Keratinocyte (primary cell): Measurements from ENCODE around the gene CUX1. TPM values are rescaled to one million over a fixed set of nuclear protein-coding genes. Genes with fewer than 3 reads are reported as not detected.

Experiments
- DNase-seq: peaks from one replicate; pipeline ENCODE4 v3.0.0-alpha.2; 2011; ENCODE audit warnings: low read depth, missing footprints, low spot score
- FAIRE-seq: peaks from 2 replicates; lab custom pipeline; 2011; peaks lifted over from hg19 to GRCh38; lab: Jason Lieb, UNC
- H2AFZ ChIP-seq: 2 replicates; pipeline ENCODE4 v1.6.0; 2012; ENCODE audit warnings: low read length, control low read depth, inconsistent platforms; ENCODE audit not compliant: control insufficient read depth
- H3K27ac ChIP-seq: 2 replicates; pipeline ENCODE4 v1.5.1; 2011; ENCODE audit warnings: low read length; ENCODE audit not compliant: control insufficient read depth, insufficient read depth
- H3K27me3 ChIP-seq: 3 replicates; pipeline ENCODE4 v1.6.0; 2011; ENCODE audit warnings: low read length; ENCODE audit not compliant: control insufficient read depth, insufficient read depth; ENCODE audit errors: extremely low read depth
- H3K36me3 ChIP-seq, 2 experiments: 2 replicates in 1 of 2; 3 replicates in 1 of 2; pipeline ENCODE4 v1.5.1; 2011; ENCODE audit warnings: low read length in 2 of 2, mild to moderate bottlenecking in 1 of 2; ENCODE audit not compliant: control insufficient read depth in 2 of 2, insufficient read depth in 2 of 2; ENCODE audit errors: extremely low read depth in 1 of 2
- H3K4me1 ChIP-seq: 3 replicates; pipeline ENCODE4 v1.5.1; 2011; ENCODE audit warnings: low read length; ENCODE audit not compliant: control insufficient read depth, insufficient read depth; ENCODE audit errors: extremely low read depth
- H3K4me2 ChIP-seq: 3 replicates; pipeline ENCODE4 v1.6.0; 2011; ENCODE audit warnings: low read depth, low read length; ENCODE audit not compliant: control insufficient read depth, insufficient read depth; ENCODE audit errors: extremely low read depth
- H3K4me3 ChIP-seq, 3 experiments: fragments of 200-600 bp in 1 of 3; sonication (generic) in 1 of 3; 2 replicates in 2 of 3; 3 replicates in 1 of 3; pipeline ENCODE4 v1.5.1; 2011 to 2016; ENCODE audit warnings: low read length in 3 of 3, mild to moderate bottlenecking in 3 of 3, control low read depth in 2 of 3, inconsistent platforms in 1 of 3, low read depth in 1 of 3, mixed read lengths in 1 of 3, mixed run types in 1 of 3, moderate library complexity in 1 of 3; ENCODE audit not compliant: control insufficient read depth in 2 of 3, insufficient read depth in 2 of 3; ENCODE audit errors: extremely low read depth in 1 of 3
- H3K79me2 ChIP-seq: 2 replicates; pipeline ENCODE4 v1.6.0; 2012; ENCODE audit warnings: low read length; ENCODE audit not compliant: control insufficient read depth, insufficient read depth
- H3K9ac ChIP-seq: 3 replicates; pipeline ENCODE4 v1.6.0; 2011; ENCODE audit warnings: low read length; ENCODE audit not compliant: control insufficient read depth, insufficient read depth; ENCODE audit errors: extremely low read depth
- H3K9me1 ChIP-seq: 3 replicates; pipeline ENCODE4 v1.6.0; 2011; ENCODE audit warnings: low read length; ENCODE audit not compliant: control insufficient read depth, insufficient read depth; ENCODE audit errors: extremely low read depth
- H3K9me3 ChIP-seq: 2 replicates; pipeline ENCODE4 v1.5.1; 2012; ENCODE audit warnings: low read depth, low read length; ENCODE audit not compliant: control insufficient read depth
- H4K20me1 ChIP-seq: 3 replicates; pipeline ENCODE4 v1.6.0; 2011; ENCODE audit warnings: low read length; ENCODE audit not compliant: control insufficient read depth, insufficient read depth; ENCODE audit errors: extremely low read depth
- CTCF ChIP-seq, 3 experiments: IDR thresholded peaks in 1 of 3; conservative IDR thresholded peaks in 1 of 3; optimal IDR thresholded peaks in 1 of 3; 2 replicates in 2 of 3; 3 replicates in 1 of 3; pipeline versions ENCODE3 to v1.5.1; 2011; ENCODE audit warnings: low read length in 3 of 3, mild to moderate bottlenecking in 3 of 3, moderate library complexity in 2 of 3, control low read depth in 1 of 3, inconsistent platforms in 1 of 3; ENCODE audit not compliant: insufficient read depth in 2 of 3; ENCODE audit errors: extremely low read depth in 1 of 3
- EZH2 ChIP-seq: IDR thresholded peaks from one replicate; pipeline ENCODE4 v1.6.1; 2012; ENCODE audit warnings: inconsistent platforms, mild to moderate bottlenecking, low read length, moderate library complexity
- dilution Hi-C: fragments of 300-500 bp; cut with MboI; formaldehyde crosslinking; loops from one replicate; pipeline ENCODE4 v1.7.0; 2020; ENCODE audit warnings: low sequenced_read_pairs; ENCODE audit not compliant: extremely low pct_ligation_motif_present
- polyA plus RNA-seq, 5 experiments: library from polyadenylated mRNA; depleted of rRNA in 3 of 5; stranded (reverse) in 3 of 5; stranded (forward) in 1 of 5; unstranded in 1 of 5; fragments of >200 nt; gene quantifications; 1 replicate in 1 of 5; 2 replicates in 3 of 5; 3 replicates in 1 of 5; pipeline versions ENCODE4 v1.2.1 to v1.2.3, GENCODE V29; 2011 to 2012; ENCODE audit warnings: missing spikeins in 2 of 5, low read depth in 1 of 5, low replicate concordance in 1 of 5

CUX1 gene
- polyA plus RNA-seq, 1 donor (not counting 4 experiments of a cell fraction or from before 2014, with no cell fraction given) = 18.3 TPM

- FAIRE-seq = no peak
- no peaks in the 10 kb centered on the region for H3K9me3 ChIP-seq
- H3K4me2 ChIP-seq = no peak overlapping the region
- no peak overlapping the region for H2AFZ ChIP-seq
- H4K20me1 ChIP-seq = no peaks in the 10 kb centered on the region
- H3K9me1 ChIP-seq = no peaks in the 10 kb centered on the region
- H3K79me2 ChIP-seq = no peaks in the 10 kb centered on the region
- no peak for TF ChIP-seq CTCF (optimal IDR thresholded peaks at IDR 0.05 in 1 of 3, IDR thresholded peaks at IDR 0.05 in 1 of 3, conservative IDR thresholded peaks at IDR 0.05 in 1 of 3; ENCODE audit: extremely low read depth in 1 of 3, insufficient read depth in 2 of 3, low read length in 3 of 3)
- TF ChIP-seq EZH2 = no peak
- no peak overlapping the region for H3K27ac ChIP-seq
- H3K4me1 ChIP-seq = no peaks in the 10 kb centered on the region
- dilution Hi-C loops = no loop called here
- DNase-seq = no peak
- H3K4me3 ChIP-seq = no peak overlapping the region
- H3K9ac ChIP-seq = no peak overlapping the region
- no peaks in the 10 kb centered on the region for H3K36me3 ChIP-seq
- no peaks in the 10 kb centered on the region for H3K27me3 ChIP-seq
These were observed 202.0 kb downstream of the CUX1 start for GRCh38 chr7:102019461-102019860.

GRCh38 chr7:102021841-102022618, 204.6 kb downstream of the CUX1 start:
- Histone ChIP-seq H3K27me3 (no peaks in the 10 kb centered on the region), H3K9me3 (no peaks in the 10 kb centered on the region), H4K20me1 (no peaks in the 10 kb centered on the region), H2AFZ (no peak overlapping the region), H3K9me1 (no peaks in the 10 kb centered on the region), H3K9ac (no peak overlapping the region), H3K79me2 (no peaks in the 10 kb centered on the region), H3K36me3 (no peaks in the 10 kb centered on the region), H3K4me2 (no peak overlapping the region), H3K27ac (no peak overlapping the region), H3K4me1 (no peaks in the 10 kb centered on the region), H3K4me3 (no peak overlapping the region)
- no peak for FAIRE-seq
- dilution Hi-C loops = no loop called here
- DNase-seq = no peak
- TF ChIP-seq EZH2 (no peak), CTCF (optimal IDR thresholded peaks at IDR 0.05 in 1 of 3, IDR thresholded peaks at IDR 0.05 in 1 of 3, conservative IDR thresholded peaks at IDR 0.05 in 1 of 3; ENCODE audit: extremely low read depth in 1 of 3, insufficient read depth in 2 of 3, low read length in 3 of 3) (no peak)
